HepG2 (cell line): ENCODE measurements around the gene LEFTY2. TPM values are rescaled to one million over a fixed set of nuclear protein-coding genes. Genes with fewer than 3 reads are reported as not detected.

Experiments
- ATAC-seq: fragments of 200-7000 bp; cut with Tn5 transposase; 3 replicates; pipeline ENCODE4 v1.9.1; 2020; ENCODE audit warnings: mild to moderate bottlenecking, moderate library complexity
- BruUV-seq: library from RNA; stranded (reverse); fragments of 400-500 nt; replicated peaks from 2 replicates; lab custom pipeline; 2021; lab: Mats Ljungman, UMichigan
- CTCF ChIA-PET: fragments of 300-600 bp; formaldehyde crosslinking; extraction: SDS; loops from one replicate; lab custom pipeline; 2021; ENCODE audit warnings: low total read pairs, inconsistent platforms, low intra/inter-chr PET ratio; lab: Yijun Ruan, JAX
- POLR2A ChIA-PET: fragments of 350-600 bp; sonication (Branson Sonifier 250); formaldehyde crosslinking; loops from one replicate; lab custom pipeline; 2020; ENCODE audit warnings: antibody characterized with exemption, inconsistent platforms; lab: Yijun Ruan, JAX
- DNase-seq: peaks from one replicate; pipeline ENCODE4 v3.0.0-alpha.2; 2015; ENCODE audit warnings: low spot score
- FAIRE-seq: peaks from 3 replicates; lab custom pipeline; 2011; peaks lifted over from hg19 to GRCh38; lab: Jason Lieb, UNC
- H2AFZ ChIP-seq: one replicate; pipeline ENCODE4 v1.6.1; 2011; ENCODE audit warnings: low read length, inconsistent platforms
- H3K27ac ChIP-seq: fragments of 300-600 bp; 3 replicates; pipeline ENCODE4 v1.8.0; 2011; ENCODE audit warnings: mixed run types, mild to moderate bottlenecking, mixed read lengths, low read length, inconsistent platforms; ENCODE audit not compliant: insufficient read depth; ENCODE audit errors: extremely low read length
- H3K27me3 ChIP-seq, 2 experiments: fragments of 200-600 bp in 1 of 2; 2 replicates in 1 of 2; 3 replicates in 1 of 2; pipeline versions ENCODE4 v1.6.0 to v1.8.0; 2011; ENCODE audit warnings: low read length in 2 of 2, mild to moderate bottlenecking in 2 of 2, moderate library complexity in 2 of 2, inconsistent platforms in 1 of 2; ENCODE audit not compliant: insufficient read depth in 2 of 2, control insufficient read depth in 1 of 2
- H3K36me3 ChIP-seq, 2 experiments: fragments of 200-600 bp in 1 of 2; replicated peaks in 1 of 2; 2 replicates in 1 of 2; 3 replicates in 1 of 2; pipeline versions ENCODE4 v1.5.1 to v1.8.0; 2011; ENCODE audit warnings: low read length in 2 of 2, inconsistent platforms in 1 of 2; ENCODE audit not compliant: insufficient read depth in 2 of 2, control insufficient read depth in 1 of 2
- H3K4me1 ChIP-seq: 2 replicates; pipeline ENCODE4 v1.5.1; 2012; ENCODE audit warnings: low read length, inconsistent platforms; ENCODE audit not compliant: insufficient read depth
- H3K4me2 ChIP-seq: 2 replicates; pipeline ENCODE4 v1.6.0; 2011; ENCODE audit warnings: low read depth, low read length, inconsistent platforms
- H3K4me3 ChIP-seq, 3 experiments: fragments of 200-600 bp in 1 of 3; sonication (generic), shearing (Covaris generic) in 1 of 3; replicated peaks in 1 of 3; 2 replicates each; pipeline ENCODE4 v1.5.1; 2011 to 2016; ENCODE audit warnings: low read length in 3 of 3, inconsistent platforms in 2 of 3, low read depth in 2 of 3, mild to moderate bottlenecking in 2 of 3, control low read depth in 1 of 3, mixed read lengths in 1 of 3; ENCODE audit not compliant: insufficient read depth in 1 of 3
- H3K79me2 ChIP-seq: one replicate; pipeline ENCODE4 v1.6.1; 2011; ENCODE audit warnings: low read length, inconsistent platforms; ENCODE audit not compliant: insufficient read depth
- H3K9ac ChIP-seq: 2 replicates; pipeline ENCODE4 v1.6.0; 2011; ENCODE audit warnings: mild to moderate bottlenecking, low read depth, low read length, inconsistent platforms; ENCODE audit not compliant: insufficient read depth
- H3K9me3 ChIP-seq: 2 replicates; pipeline ENCODE4 v1.5.1; 2012; ENCODE audit warnings: mild to moderate bottlenecking, low read length
- H4K20me1 ChIP-seq: 2 replicates; pipeline ENCODE4 v1.6.0; 2011; ENCODE audit warnings: inconsistent platforms, mild to moderate bottlenecking, low read length, moderate library complexity; ENCODE audit not compliant: insufficient read depth
- BCL6 ChIP-seq: IDR thresholded peaks from 2 replicates; pipeline ENCODE4 v1.6.1; 2016; ENCODE audit warnings: missing genetic modification reagents, missing compliant biosample characterization
- BORCS8-MEF2B ChIP-seq: sonication (generic); formaldehyde crosslinking; IDR thresholded peaks from 2 replicates; pipeline ENCODE4 v1.8.0; 2022; ENCODE audit warnings: mild to moderate bottlenecking, missing genetic modification reagents
- CHD2 ChIP-seq: IDR thresholded peaks from 2 replicates; pipeline ENCODE4 v1.6.1; 2011; ENCODE audit warnings: low read depth, low read length, improper control_type of control experiment
- MTA1 ChIP-seq: sonication (generic); formaldehyde crosslinking; IDR thresholded peaks from 2 replicates; pipeline ENCODE4 v1.4.0; 2020; ENCODE audit warnings: missing genetic modification reagents, mild to moderate bottlenecking, borderline replicate concordance
- MYC ChIP-seq: sonication (generic); formaldehyde crosslinking; IDR thresholded peaks from 2 replicates; pipeline ENCODE4 v1.9.0; 2021; ENCODE audit warnings: missing genetic modification reagents, borderline replicate concordance
- NFE2L2 ChIP-seq: fragments of 150-350 bp; IDR thresholded peaks from 2 replicates; pipeline ENCODE4 v1.6.1; 2014; ENCODE audit warnings: low read length
- NFIC ChIP-seq: IDR thresholded peaks from 2 replicates; pipeline ENCODE4 v1.6.1; 2012; ENCODE audit warnings: mild to moderate bottlenecking, low read length, inconsistent platforms
- PCBP1 ChIP-seq: fragments of 200-400 bp; formaldehyde crosslinking; IDR thresholded peaks from 2 replicates; pipeline ENCODE4 v1.6.1; 2017; ENCODE audit warnings: mild to moderate bottlenecking, low read depth, low read length, borderline replicate concordance
- PRDM10 ChIP-seq: sonication (generic); formaldehyde crosslinking; IDR thresholded peaks from 2 replicates; pipeline ENCODE4 v1.4.0; 2020; ENCODE audit warnings: low read depth, missing genetic modification reagents
- PRPF4 ChIP-seq: fragments of 200-400 bp; formaldehyde crosslinking; IDR thresholded peaks from 2 replicates; pipeline ENCODE4 v1.6.1; 2016; ENCODE audit warnings: low read length, low read depth; ENCODE audit not compliant: poor library complexity, severe bottlenecking
- ZBTB21 ChIP-seq: sonication (generic); formaldehyde crosslinking; IDR thresholded peaks from 2 replicates; pipeline ENCODE4 v1.4.0; 2020; ENCODE audit warnings: missing genetic modification reagents
- ZBTB33 ChIP-seq: sonication (generic); formaldehyde crosslinking; IDR thresholded peaks from 2 replicates; pipeline ENCODE4 v1.4.0; 2020; ENCODE audit warnings: missing genetic modification reagents
- ZFP37 ChIP-seq: sonication (generic); formaldehyde crosslinking; IDR thresholded peaks from 2 replicates; pipeline ENCODE4 v1.4.0; 2020; ENCODE audit warnings: missing genetic modification reagents, borderline replicate concordance
- ZNF329 ChIP-seq: sonication (generic); formaldehyde crosslinking; IDR thresholded peaks from 2 replicates; pipeline ENCODE4 v1.9.0; 2021; ENCODE audit warnings: low read depth, mild to moderate bottlenecking, missing genetic modification reagents
- ZNF547 ChIP-seq: sonication (generic); formaldehyde crosslinking; IDR thresholded peaks from 2 replicates; pipeline ENCODE4 v1.5.1; 2020; ENCODE audit warnings: mild to moderate bottlenecking, missing genetic modification reagents
- WGBS: methylation state at CpG from one replicate; pipeline ENCODE4 v1.1.6; 2017; ENCODE audit warnings: low lambda C conversion rate; 5-methylcytosine and 5-hydroxymethylcytosine counted together
- in situ Hi-C: cut with HindIII; loops from 2 replicates; pipeline ENCODE4 v1.10.0; 2017; ENCODE audit warnings: low pct_unique_long_range_greater_than_20kb; ENCODE audit not compliant: extremely low pct_ligation_motif_present
- intact Hi-C: fragments of 100-400 bp; cut with micrococcal nuclease; formaldehyde crosslinking; loops from one replicate; pipeline ENCODE4 v1.10.0; 2022; ENCODE audit not compliant: unreplicated experiment
- polyA plus RNA-seq, 8 experiments: library from polyadenylated mRNA; depleted of rRNA in 3 of 8; stranded (reverse) in 7 of 8; unstranded in 1 of 8; fragments of >200 nt; fragmentation: Illumina TruSeq in 4 of 8; extraction: Trizol in 4 of 8; gene quantifications; 2 replicates each; pipeline versions ENCODE4 v1.2.1 to v1.2.3, GENCODE V29; 2011 to 2016; ENCODE audit warnings: low read depth in 4 of 8, missing spikeins in 1 of 8, mixed read lengths in 1 of 8; ENCODE audit not compliant: insufficient read depth in 1 of 8
- total RNA-seq, 5 experiments: library from RNA; depleted of rRNA; stranded (reverse); fragments of >200 nt; fragmentation: Illumina TruSeq; extraction: Trizol; gene quantifications; 2 replicates each; pipeline ENCODE4 v1.2.3, GENCODE V29; 2016; ENCODE audit warnings: low read depth in 1 of 5
- TF ChIP-seq, protein P1 (sequence below): sonication (generic); formaldehyde crosslinking; IDR thresholded peaks from 2 replicates; pipeline ENCODE4 v1.8.0; 2022; ENCODE audit warnings: missing genetic modification reagents, low read depth, mild to moderate bottlenecking, borderline replicate concordance

Gene LEFTY2
- total and polyA plus RNA-seq, 2 of the 13 experiments (the other 11 are each of a cell fraction or from before 2014, with no cell fraction given): 0.13 to 0.33 TPM

- no peak overlapping the region for H3K9ac ChIP-seq
- intact Hi-C loops (no loop called here), in situ Hi-C loops (loop anchor here (25.0 kb wide), 1 partner anchor 641 kb away; no protein-coding TSS in a partner anchor)
- no peak overlapping the region for H3K4me3 ChIP-seq
- no peak overlapping the region for H2AFZ ChIP-seq
- no peak overlapping the region for H3K27ac ChIP-seq
- H3K4me2 ChIP-seq: no peak overlapping the region
- ATAC-seq (no peak), FAIRE-seq (no peak), DNase-seq (no peak)
- peaks cover 24% of the 10 kb centered on the region for H3K4me1 ChIP-seq
- POLR2A ChIA-PET: no interaction called here
- no peaks in the 10 kb centered on the region for H3K36me3 ChIP-seq
- no TSS peak for BruUV-seq
- H4K20me1 ChIP-seq: no peaks in the 10 kb centered on the region
- H3K27me3 ChIP-seq: peaks cover 4 to 11% of the 10 kb centered on the region in 2 experiments; a peak in 4 of 5 replicates
- H3K79me2 ChIP-seq: no peaks in the 10 kb centered on the region
- no peak for TF ChIP-seq ZFP37 (CRISPR knock-in tag)
- no peak for TF ChIP-seq NFE2L2
- TF ChIP-seq, protein P1, sequence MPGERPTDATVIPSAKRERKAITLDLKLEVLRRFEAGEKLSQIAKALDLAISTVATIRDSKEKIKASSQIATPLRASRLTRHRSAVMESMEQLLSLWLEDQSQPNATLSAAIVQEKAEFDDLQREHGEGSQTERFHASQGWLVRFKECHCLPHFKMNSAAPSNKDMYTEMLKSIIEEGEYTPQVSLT: no peak
- no peak for TF ChIP-seq PCBP1
- no peak for TF ChIP-seq PRPF4
- no peak for TF ChIP-seq BCL6 (CRISPR knock-in tag)
- no peak for TF ChIP-seq CHD2
- TF ChIP-seq ZNF547 (CRISPR knock-in tag): no peak
- TF ChIP-seq MYC (CRISPR knock-in tag): no peak
- TF ChIP-seq NFIC: no peak
- no peak for TF ChIP-seq ZNF329 (CRISPR knock-in tag)
- TF ChIP-seq ZBTB21: no peak
- TF ChIP-seq BORCS8-MEF2B (CRISPR knock-in tag): no peak
- no peak for TF ChIP-seq MTA1 (CRISPR knock-in tag)
- TF ChIP-seq ZBTB33 (CRISPR knock-in tag): no peak
- no peak for TF ChIP-seq PRDM10 (CRISPR knock-in tag)
- CTCF ChIA-PET: no interaction called here
- H3K9me3 ChIP-seq: no peaks in the 10 kb centered on the region
- WGBS: 39% methylated on average over 4 of the region's 4 CpGs
Observed at GRCh38 chr1:225953315-225953714, 12.3 kb upstream of the LEFTY2 start.
